SK-N-SH treated with all-trans-retinoic acid at 6 μM for 48 hours (cell line): Measurements from ENCODE around the gene CHCHD4.

Experiments used
- ATAC-seq: fragments of 200-7000 bp; cut with Tn5 transposase; 3 replicates; pipeline ENCODE4 v1.9.1; 2020; ENCODE audit warnings: mild to moderate bottlenecking, moderate library complexity
- BACH2 ChIP-seq: fragments of 250-450 bp; sonication (Bioruptor Pico); IDR thresholded peaks from 2 replicates; pipeline ENCODE4 v1.9.0; 2021; ENCODE audit warnings: mild to moderate bottlenecking, borderline replicate concordance
- CREB5 ChIP-seq: fragments of 250-450 bp; sonication (Bioruptor Pico); IDR thresholded peaks from 2 replicates; pipeline ENCODE4 v1.5.1; 2020; ENCODE audit warnings: low read depth, mild to moderate bottlenecking, moderate library complexity
- CSDC2 ChIP-seq: fragments of 250-450 bp; sonication (Bioruptor Pico); IDR thresholded peaks from 2 replicates; pipeline ENCODE4 v1.5.0; 2020; ENCODE audit warnings: mild to moderate bottlenecking, moderate library complexity
- ESRRG ChIP-seq: fragments of 250-450 bp; sonication (Bioruptor Pico); IDR thresholded peaks from 2 replicates; pipeline ENCODE4 v1.6.1; 2021; ENCODE audit warnings: mild to moderate bottlenecking
- GLIS3 ChIP-seq: fragments of 250-450 bp; sonication (Bioruptor Pico); IDR thresholded peaks from 2 replicates; pipeline ENCODE4 v1.5.0; 2020; ENCODE audit warnings: mild to moderate bottlenecking, moderate library complexity
- ISL1 ChIP-seq: fragments of 250-450 bp; sonication (Bioruptor Pico); IDR thresholded peaks from 2 replicates; pipeline ENCODE4 v2.1.2; 2022; ENCODE audit warnings: mild to moderate bottlenecking, moderate library complexity
- OSR1 ChIP-seq: fragments of 250-450 bp; sonication (Bioruptor Pico); IDR thresholded peaks from 2 replicates; pipeline ENCODE4 v1.8.0; 2022; ENCODE audit warnings: moderate library complexity, mild to moderate bottlenecking, inconsistent platforms
- RARB ChIP-seq: fragments of 250-450 bp; sonication (Bioruptor Pico); IDR thresholded peaks from 2 replicates; pipeline ENCODE4 v1.8.0; 2021; ENCODE audit warnings: mild to moderate bottlenecking, moderate library complexity
- SNAI2 ChIP-seq: fragments of 250-450 bp; sonication (Bioruptor Pico); IDR thresholded peaks from 2 replicates; pipeline ENCODE4 v1.5.0; 2020; ENCODE audit warnings: mild to moderate bottlenecking, moderate library complexity
- TCF4 ChIP-seq: fragments of 250-450 bp; sonication (Bioruptor Pico); IDR thresholded peaks from 2 replicates; pipeline ENCODE4 v1.8.0; 2021; ENCODE audit warnings: mild to moderate bottlenecking, moderate library complexity, borderline replicate concordance
- TOX ChIP-seq: fragments of 250-450 bp; sonication (Bioruptor Pico); IDR thresholded peaks from 2 replicates; pipeline ENCODE4 v1.8.0; 2021; ENCODE audit warnings: mild to moderate bottlenecking, moderate library complexity, borderline replicate concordance
- ZC3H10 ChIP-seq: fragments of 250-450 bp; sonication (Bioruptor Pico); IDR thresholded peaks from 2 replicates; pipeline ENCODE4 v1.5.1; 2021; ENCODE audit warnings: mild to moderate bottlenecking, moderate library complexity
- ZFP3 ChIP-seq: fragments of 250-450 bp; sonication (Bioruptor Pico); IDR thresholded peaks from 2 replicates; pipeline ENCODE4 v1.5.0; 2020; ENCODE audit warnings: mild to moderate bottlenecking, moderate library complexity
- ZNF70 ChIP-seq: fragments of 450-650 bp; formaldehyde crosslinking; IDR thresholded peaks from 2 replicates; pipeline ENCODE4 v1.5.0; 2020; ENCODE audit warnings: mild to moderate bottlenecking, moderate library complexity
- TF ChIP-seq, protein P1 (sequence below): fragments of 250-450 bp; sonication (Bioruptor Pico); IDR thresholded peaks from 2 replicates; pipeline ENCODE4 v1.5.1; 2021; ENCODE audit warnings: mild to moderate bottlenecking, moderate library complexity
- TF ChIP-seq, protein P2 (sequence below): fragments of 250-450 bp; sonication (Bioruptor Pico); IDR thresholded peaks from 2 replicates; pipeline ENCODE4 v1.5.0; 2020; ENCODE audit warnings: mild to moderate bottlenecking, moderate library complexity
- TF ChIP-seq, protein P3 (sequence below): fragments of 250-450 bp; sonication (Bioruptor Pico); IDR thresholded peaks from 2 replicates; pipeline ENCODE4 v1.8.0; 2020; ENCODE audit warnings: mild to moderate bottlenecking, moderate library complexity, borderline replicate concordance

CHCHD4 gene

GRCh38 chr3:14150491-14151230 is 26.0 kb upstream of the CHCHD4 start:
- ATAC-seq: no peak
- TF ChIP-seq TCF4 (CRISPR knock-in tag): no peak
- TF ChIP-seq OSR1: no peak
- TF ChIP-seq ZFP3 (CRISPR knock-in tag): no peak
- no peak for TF ChIP-seq ZC3H10 (CRISPR knock-in tag)
- TF ChIP-seq ZNF70 (CRISPR knock-in tag): no peak
- TF ChIP-seq RARB (CRISPR knock-in tag): no peak
- no peak for TF ChIP-seq GLIS3 (CRISPR knock-in tag)
- TF ChIP-seq CSDC2 (CRISPR knock-in tag): no peak
- TF ChIP-seq ISL1 (CRISPR knock-in tag): no peak
- TF ChIP-seq CREB5 (CRISPR knock-in tag): no peak
- TF ChIP-seq TOX (CRISPR knock-in tag): no peak
- TF ChIP-seq, protein P1, sequence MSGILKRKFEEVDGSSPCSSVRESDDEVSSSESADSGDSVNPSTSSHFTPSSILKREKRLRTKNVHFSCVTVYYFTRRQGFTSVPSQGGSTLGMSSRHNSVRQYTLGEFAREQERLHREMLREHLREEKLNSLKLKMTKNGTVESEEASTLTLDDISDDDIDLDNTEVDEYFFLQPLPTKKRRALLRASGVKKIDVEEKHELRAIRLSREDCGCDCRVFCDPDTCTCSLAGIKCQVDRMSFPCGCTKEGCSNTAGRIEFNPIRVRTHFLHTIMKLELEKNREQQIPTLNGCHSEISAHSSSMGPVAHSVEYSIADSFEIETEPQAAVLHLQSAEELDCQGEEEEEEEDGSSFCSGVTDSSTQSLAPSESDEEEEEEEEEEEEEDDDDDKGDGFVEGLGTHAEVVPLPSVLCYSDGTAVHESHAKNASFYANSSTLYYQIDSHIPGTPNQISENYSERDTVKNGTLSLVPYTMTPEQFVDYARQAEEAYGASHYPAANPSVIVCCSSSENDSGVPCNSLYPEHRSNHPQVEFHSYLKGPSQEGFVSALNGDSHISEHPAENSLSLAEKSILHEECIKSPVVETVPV (CRISPR knock-in tag): no peak
- no peak for TF ChIP-seq BACH2 (CRISPR knock-in tag)
- no peak for TF ChIP-seq SNAI2 (CRISPR knock-in tag)
- TF ChIP-seq, protein P2, sequence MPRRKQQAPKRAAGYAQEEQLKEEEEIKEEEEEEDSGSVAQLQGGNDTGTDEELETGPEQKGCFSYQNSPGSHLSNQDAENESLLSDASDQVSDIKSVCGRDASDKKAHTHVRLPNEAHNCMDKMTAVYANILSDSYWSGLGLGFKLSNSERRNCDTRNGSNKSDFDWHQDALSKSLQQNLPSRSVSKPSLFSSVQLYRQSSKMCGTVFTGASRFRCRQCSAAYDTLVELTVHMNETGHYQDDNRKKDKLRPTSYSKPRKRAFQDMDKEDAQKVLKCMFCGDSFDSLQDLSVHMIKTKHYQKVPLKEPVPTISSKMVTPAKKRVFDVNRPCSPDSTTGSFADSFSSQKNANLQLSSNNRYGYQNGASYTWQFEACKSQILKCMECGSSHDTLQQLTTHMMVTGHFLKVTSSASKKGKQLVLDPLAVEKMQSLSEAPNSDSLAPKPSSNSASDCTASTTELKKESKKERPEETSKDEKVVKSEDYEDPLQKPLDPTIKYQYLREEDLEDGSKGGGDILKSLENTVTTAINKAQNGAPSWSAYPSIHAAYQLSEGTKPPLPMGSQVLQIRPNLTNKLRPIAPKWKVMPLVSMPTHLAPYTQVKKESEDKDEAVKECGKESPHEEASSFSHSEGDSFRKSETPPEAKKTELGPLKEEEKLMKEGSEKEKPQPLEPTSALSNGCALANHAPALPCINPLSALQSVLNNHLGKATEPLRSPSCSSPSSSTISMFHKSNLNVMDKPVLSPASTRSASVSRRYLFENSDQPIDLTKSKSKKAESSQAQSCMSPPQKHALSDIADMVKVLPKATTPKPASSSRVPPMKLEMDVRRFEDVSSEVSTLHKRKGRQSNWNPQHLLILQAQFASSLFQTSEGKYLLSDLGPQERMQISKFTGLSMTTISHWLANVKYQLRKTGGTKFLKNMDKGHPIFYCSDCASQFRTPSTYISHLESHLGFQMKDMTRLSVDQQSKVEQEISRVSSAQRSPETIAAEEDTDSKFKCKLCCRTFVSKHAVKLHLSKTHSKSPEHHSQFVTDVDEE: no peak
- TF ChIP-seq ESRRG: no peak

DNA sequence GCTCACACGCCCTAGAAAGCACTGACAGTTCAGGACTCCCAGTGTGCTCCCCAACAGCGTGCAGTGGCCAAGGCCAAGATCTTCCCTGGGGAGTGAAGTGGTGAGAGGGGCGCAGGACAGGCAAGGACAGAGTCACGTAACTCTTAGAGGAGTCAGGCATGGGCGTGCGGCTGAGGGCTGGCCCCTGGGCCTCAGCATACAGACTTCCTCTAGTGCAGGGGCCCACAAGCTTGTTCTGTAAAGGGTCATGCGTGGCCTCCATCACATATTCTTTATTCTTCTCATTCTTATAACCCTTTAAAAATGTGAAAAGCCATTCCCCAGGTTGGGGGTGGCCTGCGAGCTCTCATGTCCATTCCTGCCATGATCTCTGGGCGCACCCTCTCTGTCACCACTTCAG is 25.4 kb upstream of the CHCHD4 start:
- ATAC-seq: no peak
- TF ChIP-seq CREB5 (CRISPR knock-in tag): no peak
- TF ChIP-seq, protein P1 (CRISPR knock-in tag): no peak
- TF ChIP-seq, protein P3, sequence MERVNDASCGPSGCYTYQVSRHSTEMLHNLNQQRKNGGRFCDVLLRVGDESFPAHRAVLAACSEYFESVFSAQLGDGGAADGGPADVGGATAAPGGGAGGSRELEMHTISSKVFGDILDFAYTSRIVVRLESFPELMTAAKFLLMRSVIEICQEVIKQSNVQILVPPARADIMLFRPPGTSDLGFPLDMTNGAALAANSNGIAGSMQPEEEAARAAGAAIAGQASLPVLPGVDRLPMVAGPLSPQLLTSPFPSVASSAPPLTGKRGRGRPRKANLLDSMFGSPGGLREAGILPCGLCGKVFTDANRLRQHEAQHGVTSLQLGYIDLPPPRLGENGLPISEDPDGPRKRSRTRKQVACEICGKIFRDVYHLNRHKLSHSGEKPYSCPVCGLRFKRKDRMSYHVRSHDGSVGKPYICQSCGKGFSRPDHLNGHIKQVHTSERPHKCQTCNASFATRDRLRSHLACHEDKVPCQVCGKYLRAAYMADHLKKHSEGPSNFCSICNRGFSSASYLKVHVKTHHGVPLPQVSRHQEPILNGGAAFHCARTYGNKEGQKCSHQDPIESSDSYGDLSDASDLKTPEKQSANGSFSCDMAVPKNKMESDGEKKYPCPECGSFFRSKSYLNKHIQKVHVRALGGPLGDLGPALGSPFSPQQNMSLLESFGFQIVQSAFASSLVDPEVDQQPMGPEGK (CRISPR knock-in tag): no peak

DNA sequence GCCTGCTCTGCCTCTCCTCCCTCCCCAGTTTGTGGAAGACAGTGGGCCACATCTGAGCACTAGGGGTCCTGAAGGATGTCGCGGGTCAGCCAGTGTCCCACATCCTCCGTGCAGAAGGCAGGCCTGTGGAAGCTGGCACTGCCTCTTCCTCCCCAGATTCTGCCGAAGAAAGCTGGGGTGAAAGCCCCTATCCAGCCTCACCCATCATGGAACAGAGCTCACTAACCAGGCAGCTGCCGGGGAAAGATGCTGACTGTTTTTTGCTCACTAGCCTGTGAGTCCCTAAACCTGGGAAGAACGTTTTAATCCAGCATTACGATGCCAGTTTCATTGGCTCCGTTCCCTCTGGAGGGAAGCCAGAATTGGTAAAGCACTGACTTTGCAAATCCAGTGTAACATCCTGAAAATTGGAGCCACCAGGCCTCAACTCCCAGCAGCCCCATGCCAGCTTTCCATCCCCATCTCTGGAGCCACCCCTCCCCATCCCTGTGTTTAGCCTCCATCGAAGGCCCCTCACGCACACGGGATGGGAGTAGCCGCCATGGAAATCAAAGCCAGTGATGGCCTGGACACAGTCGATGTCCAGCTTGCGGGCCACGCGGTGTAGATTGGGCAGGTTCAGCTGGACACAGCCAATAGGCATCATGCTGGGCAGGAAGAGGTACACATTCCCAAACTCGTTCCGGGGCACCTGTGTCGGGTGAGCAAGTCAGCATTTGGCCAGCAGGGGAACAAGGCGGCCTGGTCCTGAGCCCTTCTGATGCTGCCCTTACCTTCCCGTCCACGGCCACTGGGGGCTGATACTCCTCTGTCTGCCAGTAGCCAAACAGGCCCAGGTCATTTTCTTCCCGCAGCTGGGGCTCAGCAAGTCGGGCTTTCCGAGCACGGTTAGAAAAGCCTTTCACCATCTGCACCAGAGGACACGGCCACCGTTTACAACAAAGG is 23.6 kb upstream of the CHCHD4 start:
- ATAC-seq: no peak
- TF ChIP-seq BACH2 (CRISPR knock-in tag): no peak
- no peak for TF ChIP-seq RARB (CRISPR knock-in tag)
- no peak for TF ChIP-seq TOX (CRISPR knock-in tag)
- TF ChIP-seq, protein P2: no peak
- TF ChIP-seq CSDC2 (CRISPR knock-in tag): no peak
- TF ChIP-seq, protein P1 (CRISPR knock-in tag): no peak
- no peak for TF ChIP-seq ISL1 (CRISPR knock-in tag)
